HEK293 (cell line): ENCODE results near the gene BHMT.
A peak's percentile ranks its signal among the peaks of the same experiment; 100 is the strongest.

Source experiments
- GLI2 ChIP-seq: fragments of 450-650 bp; formaldehyde crosslinking; IDR thresholded peaks from 2 replicates; pipeline ENCODE4; 2017; ENCODE audit warnings: missing biosample characterization, missing genetic modification characterization, low read depth, borderline replicate concordance
- IKZF3 ChIP-seq: fragments of 450-650 bp; IDR thresholded peaks from 2 replicates; pipeline ENCODE4 v1.5.0; 2018; ENCODE audit warnings: missing biosample characterization, mild to moderate bottlenecking, missing genetic modification characterization, moderate library complexity
- SP2 ChIP-seq: fragments of 450-650 bp; formaldehyde crosslinking; IDR thresholded peaks from 2 replicates; pipeline ENCODE4 v1.5.1; 2016; ENCODE audit warnings: missing biosample characterization, missing genetic modification characterization
- ZBTB20 ChIP-seq: fragments of 450-650 bp; formaldehyde crosslinking; IDR thresholded peaks from 2 replicates; pipeline ENCODE4 v1.5.1; 2016; ENCODE audit warnings: missing biosample characterization, missing genetic modification characterization
- ZFP3 ChIP-seq: fragments of 450-650 bp; formaldehyde crosslinking; IDR thresholded peaks from 2 replicates; pipeline ENCODE4 v1.5.1; 2016; ENCODE audit warnings: low read depth, missing biosample characterization, missing genetic modification characterization
- ZFP69B ChIP-seq: fragments of 450-650 bp; formaldehyde crosslinking; IDR thresholded peaks from 2 replicates; pipeline ENCODE4 v1.5.1; 2016; ENCODE audit warnings: missing biosample characterization, missing genetic modification characterization
- ZNF335 ChIP-seq: fragments of 450-650 bp; formaldehyde crosslinking; conservative IDR thresholded peaks from 2 replicates; pipeline ENCODE4 v1.5.1; 2016; ENCODE audit warnings: missing biosample characterization, missing genetic modification characterization
- ZNF350 ChIP-seq: fragments of 450-650 bp; formaldehyde crosslinking; IDR thresholded peaks from 2 replicates; pipeline ENCODE4 v1.5.0; 2017; ENCODE audit warnings: missing biosample characterization, mild to moderate bottlenecking, missing genetic modification characterization
- ZNF404 ChIP-seq: fragments of 450-650 bp; formaldehyde crosslinking; IDR thresholded peaks from 2 replicates; pipeline ENCODE4 v1.5.1; 2017; ENCODE audit warnings: missing biosample characterization, missing genetic modification characterization
- ZNF426 ChIP-seq: fragments of 450-650 bp; formaldehyde crosslinking; IDR thresholded peaks from 2 replicates; pipeline ENCODE4 v1.5.1; 2017; ENCODE audit warnings: missing biosample characterization, missing genetic modification characterization, mild to moderate bottlenecking, inconsistent platforms, moderate library complexity
- ZNF501 ChIP-seq: fragments of 450-650 bp; formaldehyde crosslinking; IDR thresholded peaks from 2 replicates; pipeline ENCODE4 v1.5.1; 2016; ENCODE audit warnings: missing biosample characterization, missing genetic modification characterization
- ZNF518A ChIP-seq: fragments of 450-650 bp; formaldehyde crosslinking; conservative IDR thresholded peaks from 2 replicates; pipeline ENCODE4 v1.5.1; 2016; ENCODE audit warnings: low read depth, missing biosample characterization, missing genetic modification characterization
- ZNF529 ChIP-seq: fragments of 450-650 bp; formaldehyde crosslinking; IDR thresholded peaks from 2 replicates; pipeline ENCODE4 v1.5.1; 2017; ENCODE audit warnings: missing genetic modification characterization, missing biosample characterization; ENCODE audit not compliant: insufficient replicate concordance
- ZNF645 ChIP-seq: fragments of 450-650 bp; formaldehyde crosslinking; IDR thresholded peaks from 2 replicates; pipeline ENCODE4; 2016; ENCODE audit warnings: missing biosample characterization, missing genetic modification characterization
- ZNF660 ChIP-seq: fragments of 450-650 bp; IDR thresholded peaks from 2 replicates; pipeline ENCODE4 v1.5.1; 2018; ENCODE audit warnings: missing biosample characterization, mild to moderate bottlenecking, missing genetic modification characterization
- ZNF76 ChIP-seq: fragments of 450-650 bp; formaldehyde crosslinking; IDR thresholded peaks from 2 replicates; pipeline ENCODE4; 2016; ENCODE audit warnings: low read depth, missing biosample characterization, missing genetic modification characterization, borderline replicate concordance
- ZNF768 ChIP-seq: fragments of 450-650 bp; formaldehyde crosslinking; IDR thresholded peaks from 2 replicates; pipeline ENCODE4 v1.5.1; 2018; ENCODE audit warnings: missing biosample characterization, mild to moderate bottlenecking, missing genetic modification characterization
- ZNF843 ChIP-seq: fragments of 450-650 bp; formaldehyde crosslinking; IDR thresholded peaks from 2 replicates; pipeline ENCODE4 v1.5.1; 2016; ENCODE audit warnings: missing biosample characterization, missing genetic modification characterization
- TF ChIP-seq, protein P1 (sequence below): fragments of 450-650 bp; IDR thresholded peaks from 2 replicates; pipeline ENCODE4 v1.5.1; 2018; ENCODE audit warnings: missing biosample characterization, missing genetic modification characterization
- TF ChIP-seq, protein P2 (sequence below): fragments of 450-650 bp; formaldehyde crosslinking; IDR thresholded peaks from 2 replicates; pipeline ENCODE4 v1.5.1; 2017; ENCODE audit warnings: missing biosample characterization, missing genetic modification characterization
- TF ChIP-seq, protein P3 (sequence below): fragments of 450-650 bp; formaldehyde crosslinking; optimal IDR thresholded peaks from 2 replicates; pipeline ENCODE3; 2016; ENCODE audit warnings: missing biosample characterization, mild to moderate bottlenecking, missing genetic modification characterization

BHMT gene

GRCh38 chr5:79133657-79134451 is 22.2 kb downstream of the BHMT start (continued):
- TF ChIP-seq ZNF768 (tag by site-specific recombination): no peak
- TF ChIP-seq, protein P1, sequence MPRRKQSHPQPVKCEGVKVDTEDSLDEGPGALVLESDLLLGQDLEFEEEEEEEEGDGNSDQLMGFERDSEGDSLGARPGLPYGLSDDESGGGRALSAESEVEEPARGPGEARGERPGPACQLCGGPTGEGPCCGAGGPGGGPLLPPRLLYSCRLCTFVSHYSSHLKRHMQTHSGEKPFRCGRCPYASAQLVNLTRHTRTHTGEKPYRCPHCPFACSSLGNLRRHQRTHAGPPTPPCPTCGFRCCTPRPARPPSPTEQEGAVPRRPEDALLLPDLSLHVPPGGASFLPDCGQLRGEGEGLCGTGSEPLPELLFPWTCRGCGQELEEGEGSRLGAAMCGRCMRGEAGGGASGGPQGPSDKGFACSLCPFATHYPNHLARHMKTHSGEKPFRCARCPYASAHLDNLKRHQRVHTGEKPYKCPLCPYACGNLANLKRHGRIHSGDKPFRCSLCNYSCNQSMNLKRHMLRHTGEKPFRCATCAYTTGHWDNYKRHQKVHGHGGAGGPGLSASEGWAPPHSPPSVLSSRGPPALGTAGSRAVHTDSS (tag by site-specific recombination): no peak
- TF ChIP-seq IKZF3 (tag by site-specific recombination): peak; percentile 91
- no peak for TF ChIP-seq ZNF404
- TF ChIP-seq ZNF501 (tag by site-specific recombination): peak; percentile 48; the same call in 1 of the 2 replicates
- TF ChIP-seq ZNF335: peak; percentile 80
- no peak for TF ChIP-seq ZNF529 (tag by site-specific recombination)
- no peak; the same call in 1 of the 2 replicates for TF ChIP-seq ZNF843 (tag by site-specific recombination)
- TF ChIP-seq, protein P2, sequence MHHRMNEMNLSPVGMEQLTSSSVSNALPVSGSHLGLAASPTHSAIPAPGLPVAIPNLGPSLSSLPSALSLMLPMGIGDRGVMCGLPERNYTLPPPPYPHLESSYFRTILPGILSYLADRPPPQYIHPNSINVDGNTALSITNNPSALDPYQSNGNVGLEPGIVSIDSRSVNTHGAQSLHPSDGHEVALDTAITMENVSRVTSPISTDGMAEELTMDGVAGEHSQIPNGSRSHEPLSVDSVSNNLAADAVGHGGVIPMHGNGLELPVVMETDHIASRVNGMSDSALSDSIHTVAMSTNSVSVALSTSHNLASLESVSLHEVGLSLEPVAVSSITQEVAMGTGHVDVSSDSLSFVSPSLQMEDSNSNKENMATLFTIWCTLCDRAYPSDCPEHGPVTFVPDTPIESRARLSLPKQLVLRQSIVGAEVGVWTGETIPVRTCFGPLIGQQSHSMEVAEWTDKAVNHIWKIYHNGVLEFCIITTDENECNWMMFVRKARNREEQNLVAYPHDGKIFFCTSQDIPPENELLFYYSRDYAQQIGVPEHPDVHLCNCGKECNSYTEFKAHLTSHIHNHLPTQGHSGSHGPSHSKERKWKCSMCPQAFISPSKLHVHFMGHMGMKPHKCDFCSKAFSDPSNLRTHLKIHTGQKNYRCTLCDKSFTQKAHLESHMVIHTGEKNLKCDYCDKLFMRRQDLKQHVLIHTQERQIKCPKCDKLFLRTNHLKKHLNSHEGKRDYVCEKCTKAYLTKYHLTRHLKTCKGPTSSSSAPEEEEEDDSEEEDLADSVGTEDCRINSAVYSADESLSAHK (tag by site-specific recombination): 0 out of 2 replicates have a peak, but pooled peaks have one; percentile 9
- TF ChIP-seq, protein P3, sequence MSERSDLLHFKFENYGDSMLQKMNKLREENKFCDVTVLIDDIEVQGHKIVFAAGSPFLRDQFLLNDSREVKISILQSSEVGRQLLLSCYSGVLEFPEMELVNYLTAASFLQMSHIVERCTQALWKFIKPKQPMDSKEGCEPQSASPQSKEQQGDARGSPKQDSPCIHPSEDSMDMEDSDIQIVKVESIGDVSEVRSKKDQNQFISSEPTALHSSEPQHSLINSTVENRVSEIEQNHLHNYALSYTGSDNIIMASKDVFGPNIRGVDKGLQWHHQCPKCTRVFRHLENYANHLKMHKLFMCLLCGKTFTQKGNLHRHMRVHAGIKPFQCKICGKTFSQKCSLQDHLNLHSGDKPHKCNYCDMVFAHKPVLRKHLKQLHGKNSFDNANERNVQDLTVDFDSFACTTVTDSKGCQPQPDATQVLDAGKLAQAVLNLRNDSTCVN (tag by site-specific recombination): no peak
- peak; percentile 29; the same call in 1 of the 2 replicates for TF ChIP-seq ZNF660 (tag by site-specific recombination)
- no peak for TF ChIP-seq ZFP3 (tag by site-specific recombination)
- TF ChIP-seq ZNF518A: peak; percentile 51; the same call in 1 of the 2 replicates
- TF ChIP-seq SP2 (tag by site-specific recombination): peak; percentile 53
- peak; percentile 42; the same call in 1 of the 2 replicates for TF ChIP-seq ZFP69B
- TF ChIP-seq ZNF76 (tag by site-specific recombination): no peak
- no peak for TF ChIP-seq GLI2 (tag by site-specific recombination)
- no peak for TF ChIP-seq ZNF350 (tag by site-specific recombination)
- TF ChIP-seq ZNF426: no peak
- no peak for TF ChIP-seq ZNF645 (tag by site-specific recombination)
- 0 out of 2 replicates have a peak, but pooled peaks have one; percentile 16 for TF ChIP-seq ZBTB20 (tag by site-specific recombination)
